IPS-NIHi7 (cell line): ENCODE results near the gene HDAC6.
"Not testable (repeated sequence)": the region's sequence is repeated elsewhere in the genome, so short reads cannot be mapped to it uniquely, and the experiment has no call there.

Experiments used
- DNase-seq: peaks from one replicate; pipeline ENCODE4 v3.0.0; 2012; ENCODE audit warnings: mixed read lengths; ENCODE audit errors: extremely low spot score

Gene HDAC6

GRCh38 chrX:48789366-48790220 lies 12.3 kb upstream of the HDAC6 start:
- DNase-seq = no peak

GRCh38 chrX:48790477-48790876 lies 11.4 kb upstream of the HDAC6 start:
- no peak for DNase-seq

- no peak for DNase-seq
These were observed 10.6 kb upstream of the HDAC6 start for GRCh38 chrX:48791063-48791820.

- no peak for DNase-seq
These were observed 9.6 kb upstream of the HDAC6 start for GRCh38 chrX:48792219-48792618.

- no peak for DNase-seq
These were observed 7.9 kb upstream of the HDAC6 start for GRCh38 chrX:48793935-48794334.

GRCh38 chrX:48794340-48794910 lies 7.4 kb upstream of the HDAC6 start:
- DNase-seq = no peak

GRCh38 chrX:48794911-48795515 lies 6.9 kb upstream of the HDAC6 start:
- DNase-seq = no peak

GRCh38 chrX:48798318-48798717 lies 3.5 kb upstream of the HDAC6 start:
- no peak for DNase-seq

GRCh38 chrX:48800574-48801279 lies 1.1 kb upstream of the HDAC6 start:
- no peak for DNase-seq

GRCh38 chrX:48802089-48802904 lies 430 bp downstream of the HDAC6 start:
- peak; percentile 78 for DNase-seq

GRCh38 chrX:48802905-48803200 lies 986 bp downstream of the HDAC6 start:
- DNase-seq = no peak

- DNase-seq = no peak
These were observed 4.2 kb downstream of the HDAC6 start for GRCh38 chrX:48806081-48806480.

- DNase-seq = no peak
These were observed 11.8 kb downstream of the HDAC6 start for GRCh38 chrX:48813644-48814043.

GRCh38 chrX:48814722-48815121 lies 12.9 kb downstream of the HDAC6 start:
- no peak for DNase-seq

GRCh38 chrX:48815266-48815665 lies 13.4 kb downstream of the HDAC6 start:
- no peak for DNase-seq

- no peak for DNase-seq
These were observed 14.3 kb downstream of the HDAC6 start for GRCh38 chrX:48816014-48816810.

GRCh38 chrX:48818098-48818497 lies 16.2 kb downstream of the HDAC6 start:
- DNase-seq = no peak

- DNase-seq = no peak
These were observed 17.0 kb downstream of the HDAC6 start for GRCh38 chrX:48818866-48819265.

GRCh38 chrX:48819394-48819793 lies 17.5 kb downstream of the HDAC6 start:
- DNase-seq = not testable (repeated sequence)

- no peak for DNase-seq
These were observed 21.2 kb downstream of the HDAC6 start for GRCh38 chrX:48823053-48823452.
